Muscle of back (tissue), 11 donors: ENCODE data around the gene USP6NL. TPM values are rescaled to one million over a fixed set of nuclear protein-coding genes. Genes with fewer than 3 reads are reported as not detected.

Source experiments
- DNase-seq, 3 donors: peaks; one replicate each; pipeline versions ENCODE4 v3.0.0 to v3.0.0-alpha.2; 2013
- polyA plus RNA-seq, 10 donors: library from polyadenylated mRNA; unstranded; fragments of 120-200 nt; gene quantifications; one replicate each; pipeline ENCODE4 v1.2.1, GENCODE V29; 2013; ENCODE audit not compliant: insufficient read length in 10 of 10

The USP6NL gene
- polyA plus RNA-seq, 10 donors: 8.3 to 13.6 (median 9.8) TPM

- no peak for DNase-seq
These were observed 181.9 kb downstream of the USP6NL start for GRCh38 chr10:11429439-11430052.

GRCh38 chr10:11425676-11426075 is 185.8 kb downstream of the USP6NL start:
- no peak for DNase-seq

- peak in 1 of 3 donors; percentile 44 for DNase-seq
These were observed 186.2 kb downstream of the USP6NL start for GRCh38 chr10:11425296-11425610.

GRCh38 chr10:11424456-11425295 is 186.8 kb downstream of the USP6NL start:
- peak in 2 of 3 donors; percentile 44 to 64 for DNase-seq

- no peak for DNase-seq
These were observed 194.5 kb downstream of the USP6NL start for GRCh38 chr10:11416974-11417373.

GRCh38 chr10:11415095-11415494 is 196.4 kb downstream of the USP6NL start:
- no peak for DNase-seq

GRCh38 chr10:11414314-11415038 is 197.0 kb downstream of the USP6NL start:
- no peak for DNase-seq

GRCh38 chr10:11411926-11412545 is 199.4 kb downstream of the USP6NL start:
- DNase-seq: no peak

- DNase-seq: no peak
These were observed 202.1 kb downstream of the USP6NL start for GRCh38 chr10:11409357-11409756.

- no peak for DNase-seq
These were observed 203.5 kb downstream of the USP6NL start for GRCh38 chr10:11407939-11408338.

GRCh38 chr10:11406746-11407145 is 204.7 kb downstream of the USP6NL start:
- no peak for DNase-seq

GRCh38 chr10:11404901-11405300 is 206.5 kb downstream of the USP6NL start:
- peak in 2 of 3 donors; percentile 56 to 84 for DNase-seq

Other genes with a start within 250 kb of the USP6NL start
- 1 to 10 TPM; 5.3 to 9.4 (median 7.1) TPM for gene ECHDC3, start 130.7 kb upstream of the USP6NL start, polyA plus RNA-seq
- 1 to 10 TPM; 3.4 to 7.8 (median 4.9) TPM for gene PROSER2, start 211.7 kb upstream of the USP6NL start, polyA plus RNA-seq